GM19455 (cell line): ENCODE data around the gene PWP2.
A peak's percentile ranks its signal among the peaks of the same experiment; 100 is the strongest.

ENCODE experiments used
- ATAC-seq: cut with Tn5 transposase; IDR thresholded peaks from one replicate; pipeline ENCODE4 v1.9.1; 2021; ENCODE audit not compliant: unreplicated experiment

The PWP2 gene

DNA sequence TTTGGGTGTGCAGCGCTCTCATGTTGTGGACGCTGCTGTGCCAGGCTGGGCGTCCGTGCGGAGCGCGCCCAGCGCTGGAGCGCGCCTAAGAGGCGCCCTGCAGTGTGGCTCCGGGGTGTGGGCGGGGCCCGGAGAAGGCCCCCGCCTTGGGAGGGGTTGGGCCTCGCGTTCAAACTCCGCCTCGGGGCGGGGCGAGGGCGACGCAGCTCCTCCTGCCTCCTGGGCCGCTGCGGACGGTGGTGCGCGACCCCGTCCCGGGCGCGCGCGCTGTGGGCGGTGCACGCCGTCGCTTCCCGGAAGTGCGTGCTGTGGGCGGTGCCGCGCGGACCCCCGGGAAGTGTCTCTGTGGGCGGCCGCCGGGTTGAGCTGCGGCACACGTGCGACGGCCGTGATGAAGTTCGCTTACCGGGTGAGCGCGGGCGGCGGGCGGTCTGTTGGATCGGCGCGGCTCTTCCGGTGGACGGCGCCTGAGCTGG, at the start of gene PWP2:
Gene PWP2 (plus strand): TSS at position 374 of the 476 bp plus-strand sequence. CDS start 18 bp downstream, at position 392.
- peak; percentile 78 for ATAC-seq

DNA sequence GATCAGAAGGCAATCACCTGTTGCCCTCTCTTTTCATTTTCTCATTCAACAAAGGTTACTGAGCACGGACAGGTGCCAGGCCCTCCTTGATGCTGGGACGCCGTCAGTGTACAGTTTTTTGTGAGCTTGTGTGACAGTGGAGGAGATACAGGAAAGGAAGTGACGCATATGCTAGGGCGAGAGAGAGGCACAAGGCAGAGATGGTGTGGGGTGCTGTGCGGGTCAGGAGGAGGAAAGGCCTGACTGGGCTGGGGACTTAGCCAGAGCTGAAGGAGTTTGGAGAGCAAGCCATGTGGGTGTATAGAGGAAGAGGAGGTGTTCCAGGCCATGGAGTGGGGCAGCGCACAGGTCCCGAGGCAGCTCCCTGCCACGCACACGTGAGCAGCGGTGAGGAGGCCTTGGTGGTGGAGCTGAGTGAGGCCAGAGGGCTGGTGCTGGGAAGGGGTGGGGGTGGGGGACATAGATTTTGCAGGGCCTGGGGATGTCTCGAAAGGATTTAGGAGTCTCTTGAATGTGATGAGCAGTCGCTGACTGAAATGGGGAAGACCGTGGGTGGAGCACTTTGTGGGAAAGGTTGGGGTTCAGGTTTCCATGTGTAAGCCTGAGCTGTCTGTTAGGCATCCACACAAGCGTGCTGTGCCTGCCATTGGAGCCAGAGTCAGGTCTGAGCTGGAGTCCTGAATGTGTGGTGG, 49.1 kb upstream of the PWP2 start:
- ATAC-seq, result no peak

GRCh38 chr21:44058652-44058964, 48.6 kb upstream of the PWP2 start:
- ATAC-seq, result no peak

DNA sequence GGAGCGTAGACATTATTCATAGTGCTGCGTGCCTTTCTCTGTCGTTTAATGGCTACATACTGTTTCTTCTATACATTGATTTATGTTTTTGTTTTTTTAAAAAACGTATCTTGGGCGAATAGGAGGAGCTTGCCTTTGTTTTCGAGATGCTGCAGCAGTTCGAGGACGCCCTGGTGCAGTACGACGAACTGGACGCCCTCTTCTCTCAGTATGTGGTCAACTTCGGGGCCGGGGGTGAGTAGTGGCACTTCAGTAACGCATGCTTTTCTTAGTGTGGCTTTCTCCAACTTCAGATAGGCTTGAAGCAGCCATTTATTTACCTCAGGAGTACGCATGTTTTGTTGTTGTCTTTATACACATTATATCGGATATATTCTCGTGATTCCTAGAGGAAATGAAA, 48.2 kb upstream of the PWP2 start:
- no peak for ATAC-seq

GRCh38 chr21:44059710-44060109, 47.5 kb upstream of the PWP2 start:
- no peak for ATAC-seq

DNA sequence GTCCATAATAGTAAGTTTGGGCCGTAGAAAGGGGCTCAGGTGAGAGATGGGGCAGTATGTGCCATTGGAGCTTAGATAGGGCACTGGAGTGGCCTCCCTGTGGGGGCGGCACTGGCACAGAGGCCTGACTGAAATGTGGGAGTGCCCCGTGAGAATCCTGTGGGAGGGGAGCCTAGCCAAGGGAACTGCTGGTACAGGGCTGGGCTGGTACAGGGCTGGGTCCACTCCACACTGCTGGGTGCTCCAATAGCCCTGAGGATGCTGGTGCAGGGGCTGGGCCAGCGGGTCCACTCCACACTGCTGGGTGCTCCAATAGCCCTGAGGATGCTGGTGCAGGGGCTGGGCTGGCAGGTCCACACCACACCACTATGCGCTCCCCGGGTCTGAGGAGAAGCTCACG, 44.8 kb upstream of the PWP2 start:
- no peak for ATAC-seq

GRCh38 chr21:44063151-44063912, 43.9 kb upstream of the PWP2 start:
- no peak for ATAC-seq

GRCh38 chr21:44064852-44065403, 42.3 kb upstream of the PWP2 start:
- no peak for ATAC-seq

DNA sequence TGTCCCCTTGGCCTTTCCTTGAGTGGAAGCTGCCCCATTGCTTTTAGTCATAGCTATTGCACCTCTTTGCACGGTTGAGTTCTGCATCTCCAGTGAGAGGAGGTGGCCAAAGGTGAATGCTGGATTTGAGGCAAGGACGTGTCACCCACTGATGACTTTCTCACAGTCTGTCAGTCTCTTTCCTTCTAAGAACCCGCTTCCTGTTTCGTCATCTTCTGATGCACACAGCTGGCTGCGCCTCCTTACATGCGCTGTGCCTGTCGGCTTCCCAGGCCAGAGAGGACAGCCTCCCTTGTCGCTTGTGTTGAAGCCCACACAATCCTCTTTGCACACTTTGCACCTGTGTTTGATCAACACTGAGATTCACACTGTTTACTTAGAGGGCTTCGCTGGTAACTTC, 41.8 kb upstream of the PWP2 start:
- no peak for ATAC-seq

DNA sequence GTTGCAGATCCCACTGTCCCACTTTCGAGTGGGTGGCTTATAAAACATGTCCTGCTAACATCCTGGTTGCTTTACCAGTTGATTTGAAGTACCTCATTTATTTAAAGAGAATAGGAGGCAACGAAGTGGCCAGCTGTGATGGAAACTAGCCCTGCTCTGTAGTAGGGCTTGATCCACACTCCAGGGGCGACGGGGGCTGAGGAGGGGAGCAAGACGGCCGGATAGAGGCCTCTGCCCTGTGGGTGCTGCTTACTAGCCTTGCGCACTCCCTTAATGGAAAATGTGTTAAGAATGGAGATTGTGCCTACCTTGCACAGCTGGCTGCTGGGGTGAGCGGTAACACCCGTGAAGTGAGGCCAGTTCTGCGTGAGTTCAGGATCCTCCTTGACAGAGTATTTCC, 41.1 kb upstream of the PWP2 start:
- ATAC-seq, result no peak

DNA sequence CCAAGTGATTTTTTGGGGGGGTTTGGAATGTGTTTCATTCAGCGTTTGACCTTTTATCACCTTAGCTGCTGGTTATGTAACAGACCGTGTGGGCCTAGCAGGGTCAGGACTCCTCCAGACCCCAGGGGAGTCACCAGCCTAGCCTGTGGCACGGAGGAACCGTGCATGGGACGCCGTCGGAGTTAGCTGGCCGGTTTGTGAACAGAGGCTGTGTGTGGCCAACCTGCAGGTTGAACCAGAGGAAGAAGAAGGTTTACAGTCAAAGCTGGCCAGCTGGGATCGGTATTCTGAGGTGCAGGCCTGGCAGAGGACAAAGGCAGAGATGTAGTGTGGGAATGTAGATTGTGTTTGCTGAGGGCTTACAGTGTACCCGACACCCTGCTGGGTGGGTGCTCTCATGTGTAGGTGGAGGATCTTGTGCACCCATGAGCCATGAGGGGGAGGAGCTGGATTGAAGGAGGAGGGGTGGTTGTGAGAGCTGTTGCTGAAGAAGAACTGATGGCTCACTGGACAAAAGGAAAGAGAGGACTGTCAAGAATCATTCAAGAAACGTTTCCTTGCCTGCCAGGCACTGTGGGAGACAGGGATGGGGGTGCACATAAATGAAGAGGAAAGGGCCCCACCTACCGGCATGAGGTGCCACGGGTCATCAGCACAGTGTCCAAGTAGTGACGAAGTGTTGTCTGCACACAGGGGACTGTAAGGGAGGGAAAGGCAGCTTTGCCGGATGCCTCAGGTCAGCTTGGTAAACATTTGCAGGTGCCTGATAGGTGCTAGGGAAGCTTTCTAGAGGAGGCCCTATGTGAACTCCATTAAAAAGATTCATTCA, 40.0 kb upstream of the PWP2 start:
- ATAC-seq, result no peak

- ATAC-seq, result no peak
Measured at GRCh38 chr21:44070391-44070790, 36.8 kb upstream of the PWP2 start.

DNA sequence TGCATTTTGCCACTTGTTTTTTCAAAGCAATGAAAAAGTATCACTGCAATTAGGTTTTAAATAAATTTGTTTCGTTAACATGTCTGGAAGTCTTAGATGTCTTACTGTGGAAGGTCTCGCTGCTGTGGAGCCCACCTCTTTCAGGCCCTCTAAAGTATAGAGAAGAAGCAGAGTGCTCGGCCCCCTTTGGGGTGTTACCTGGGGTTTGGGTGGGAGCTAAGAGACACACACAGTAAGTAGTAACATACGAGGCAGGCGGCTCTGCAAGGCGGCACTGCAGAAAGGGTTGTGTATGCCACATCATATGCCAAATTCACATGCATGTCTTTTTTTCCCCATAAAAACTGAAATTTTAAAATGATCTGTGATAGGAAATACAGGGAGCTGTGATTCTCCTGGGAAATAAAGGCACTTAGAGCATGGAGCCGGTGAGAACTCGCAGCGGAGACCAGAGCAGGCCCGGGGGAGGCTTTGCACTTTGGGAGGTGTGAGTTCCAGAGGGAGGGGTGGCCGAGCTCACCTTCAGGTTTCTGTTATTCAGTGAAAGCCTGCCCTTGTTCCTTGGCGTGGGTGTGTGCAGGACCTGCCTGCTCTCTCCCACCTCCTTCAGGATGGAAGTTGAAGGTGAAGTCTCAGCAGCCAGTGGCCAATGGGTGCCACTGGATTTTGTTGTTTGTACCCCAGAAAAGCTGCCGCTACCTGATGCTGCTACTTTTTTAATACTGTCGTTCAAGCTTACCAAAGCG, 35.7 kb upstream of the PWP2 start:
- ATAC-seq, result no peak

DNA sequence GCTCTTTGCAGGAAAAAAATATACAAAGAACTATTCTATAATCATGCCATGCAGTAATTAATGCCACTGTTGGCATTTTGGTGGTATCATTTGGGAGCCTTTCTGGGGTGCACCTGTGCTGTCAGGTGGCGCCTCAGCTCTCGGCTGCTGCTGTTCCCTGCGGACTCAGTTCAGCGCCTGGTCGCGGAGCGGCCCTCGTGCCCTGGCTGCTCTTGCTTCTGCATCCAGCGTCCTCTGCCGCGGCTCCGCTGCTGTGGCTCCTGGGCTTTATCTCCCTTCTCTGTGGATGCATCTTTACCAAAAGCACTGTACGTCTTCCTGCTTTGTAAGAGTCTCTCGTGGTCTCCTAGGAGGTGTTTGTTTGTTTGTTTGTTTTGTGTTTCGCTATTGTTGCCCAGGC, 35.1 kb upstream of the PWP2 start:
- no peak for ATAC-seq

GRCh38 chr21:44074315-44074958, 32.8 kb upstream of the PWP2 start:
- no peak for ATAC-seq

- no peak for ATAC-seq
Measured at GRCh38 chr21:44076316-44076715, 30.9 kb upstream of the PWP2 start.

DNA sequence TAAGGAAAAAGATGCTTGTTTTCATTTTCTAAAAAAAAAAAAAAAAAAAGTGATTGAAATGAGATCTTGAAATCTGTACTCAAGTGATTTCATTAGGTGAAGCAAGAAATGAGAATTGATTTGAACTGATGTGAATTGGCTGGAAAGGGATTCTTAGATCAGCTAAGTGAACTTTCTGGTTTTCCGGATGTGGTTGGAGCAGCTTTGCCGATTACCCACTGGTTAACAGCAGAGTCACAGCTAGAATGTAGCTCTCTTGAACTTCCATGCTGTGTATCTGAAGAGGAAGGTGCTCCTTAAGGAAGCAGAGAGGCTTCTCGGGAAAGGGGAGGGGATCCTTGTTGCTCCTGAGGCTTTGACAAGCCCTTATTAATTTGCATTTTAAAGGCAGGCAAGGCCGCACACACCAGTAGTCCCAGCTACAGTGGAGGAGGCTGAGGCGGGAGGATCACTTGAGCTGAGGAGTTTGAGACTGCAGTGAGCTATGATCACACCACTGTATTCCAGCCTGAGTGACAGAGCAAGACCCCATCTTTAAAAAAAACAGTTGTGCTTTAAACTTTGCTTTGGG, 28.7 kb upstream of the PWP2 start:
- no peak for ATAC-seq

DNA sequence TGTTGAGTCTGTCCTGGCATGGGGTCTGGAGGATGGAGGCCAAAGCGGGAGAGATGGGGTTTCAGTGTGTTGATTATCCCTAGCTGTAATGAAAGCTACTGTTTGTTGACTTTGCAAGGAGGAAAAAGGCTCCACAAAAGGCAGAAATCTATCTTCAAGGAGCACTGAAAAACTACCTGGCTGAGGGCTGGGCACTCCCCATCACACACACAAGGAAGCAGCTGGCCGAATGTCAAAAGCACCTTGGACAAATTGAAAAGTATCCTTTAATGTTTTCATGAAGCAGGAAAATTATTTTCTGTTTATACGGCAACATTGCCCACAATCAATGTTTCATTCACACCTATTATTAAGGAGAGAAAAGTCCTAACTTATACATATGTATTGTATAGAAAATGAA, 27.8 kb upstream of the PWP2 start:
- no peak for ATAC-seq

DNA sequence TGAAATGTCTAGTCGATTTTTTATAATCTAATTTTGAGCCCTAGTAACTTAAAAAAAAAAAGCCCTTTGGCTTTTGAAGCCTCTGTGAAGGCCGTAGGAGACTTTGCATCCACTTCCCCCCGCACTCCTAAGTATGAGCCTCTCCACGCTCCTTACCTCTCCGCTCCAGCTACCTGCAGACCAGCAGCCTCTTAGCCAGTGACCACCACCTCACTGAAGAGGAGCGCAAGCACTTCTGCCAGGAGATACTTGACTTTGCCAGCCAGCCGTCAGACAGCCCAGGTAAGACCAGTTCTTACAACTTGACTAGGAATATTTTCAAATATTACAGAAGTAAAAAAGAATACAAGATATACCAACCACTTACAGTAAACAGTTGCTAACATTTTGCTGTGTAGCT, 27.4 kb upstream of the PWP2 start:
- no peak for ATAC-seq
